Left cardiac atrium (tissue), 4 donors: Measurements from ENCODE around the gene GIPC3. TPM values are rescaled to one million over a fixed set of nuclear protein-coding genes. Genes with fewer than 3 reads are reported as not detected.
"Not testable (repeated sequence)": the region's sequence is repeated elsewhere in the genome, so short reads cannot be mapped to it uniquely, and the experiment has no call there.

Source experiments
- ATAC-seq, 2 donors: fragments of 200-7000 bp; cut with Tn5 transposase; one replicate each; pipeline ENCODE4 v1.9.1; 2020; ENCODE audit warnings: mild to moderate bottlenecking in 2 of 2, moderate library complexity in 2 of 2
- DNase-seq: peaks from one replicate; pipeline ENCODE4 v3.0.0-alpha.2; 2020
- intact Hi-C, 2 donors: fragments of 100-400 bp; cut with DNase I; formaldehyde crosslinking; loops; one replicate each; pipeline versions ENCODE4 v1.14.1 to v1.15.1; 2022 to 2023
- total RNA-seq, 2 donors: library from RNA; stranded (reverse); fragmentation: NEBNext Ultra II Directional; extraction: Animal tissue kit (Norgen Biotek cat#: 25700); gene quantifications; one replicate each; pipeline ENCODE4 v1.2.1, GENCODE V29; 2021
- donor health status: DM: no; HTN: yes; CAD: no.
- donor health status: DM: no; HTN: yes; CAD: no; lungs with severe emphysema.
- donor health status: DM: yes; HTN: yes; CAD: no.
- donor health status: Dilated cardiomyopathy.

GIPC3 gene
- total RNA-seq, 2 donors from 2014 or later: 1.5 to 1.6 TPM

- DNase-seq (no peak), ATAC-seq (no peak)
- intact Hi-C loops: no loop called here
Measured at GRCh38 chr19:3623716-3624115, 38.4 kb downstream of the GIPC3 start.

- peak; percentile 0 to 5 for ATAC-seq
- intact Hi-C loops: no loop called here
- DNase-seq: no peak
Measured at GRCh38 chr19:3625996-3626472, 40.8 kb downstream of the GIPC3 start.

GRCh38 chr19:3626473-3627350 is 41.4 kb downstream of the GIPC3 start, which contains the start of gene CACTIN:
CACTIN (minus strand) TSS chr19:3626790; CDS start chr19:3626762, 28 bp downstream.
- DNase-seq (peak; percentile 99), ATAC-seq (peak; percentile 98 to 99)
- intact Hi-C loops: no loop called here

GRCh38 chr19:3627351-3627723 is 42.1 kb downstream of the GIPC3 start:
- DNase-seq: no peak
- intact Hi-C loops: no loop called here
- ATAC-seq: no peak

GRCh38 chr19:3628766-3629165 is 43.5 kb downstream of the GIPC3 start:
- DNase-seq, ATAC-seq, intact Hi-C loops: not testable (repeated sequence)

- intact Hi-C loops: no loop called here
- ATAC-seq: no peak
- no peak for DNase-seq
Measured at GRCh38 chr19:3631053-3631861, 46.0 kb downstream of the GIPC3 start.

GRCh38 chr19:3632098-3632497 is 46.8 kb downstream of the GIPC3 start:
- DNase-seq (no peak), ATAC-seq (peak in 1 of 2 donors; percentile 4)
- intact Hi-C loops: no loop called here

- no peak for ATAC-seq
- no peak for DNase-seq
- intact Hi-C loops: no loop called here
Measured at GRCh38 chr19:3632739-3633558, 47.7 kb downstream of the GIPC3 start.

- intact Hi-C loops: no loop called here
- DNase-seq: no peak
- ATAC-seq: no peak
Measured at GRCh38 chr19:3633559-3633988, 48.3 kb downstream of the GIPC3 start.

- no peak for ATAC-seq
- intact Hi-C loops: no loop called here
Measured at GRCh38 chr19:3634496-3635045, 49.3 kb downstream of the GIPC3 start.

GRCh38 chr19:3636506-3636905 is 51.2 kb downstream of the GIPC3 start:
- intact Hi-C loops: no loop called here
- DNase-seq (no peak), ATAC-seq (no peak)

More at GRCh38 chr19:3634496-3635045, 49.3 kb downstream of the GIPC3 start:
- DNase-seq: no peak

GRCh38 chr19:3636962-3637361 is 51.7 kb downstream of the GIPC3 start:
- ATAC-seq: no peak
- intact Hi-C loops: no loop called here
- no peak for DNase-seq

GRCh38 chr19:3637621-3638020 is 52.3 kb downstream of the GIPC3 start:
- intact Hi-C loops: no loop called here
- ATAC-seq: no peak
- DNase-seq: no peak

GRCh38 chr19:3638208-3639193 is 53.2 kb downstream of the GIPC3 start:
- no peak for DNase-seq
- peak in 1 of 2 donors; percentile 8 for ATAC-seq
- intact Hi-C loops: no loop called here

GRCh38 chr19:3639479-3639878 is 54.2 kb downstream of the GIPC3 start:
- intact Hi-C loops: no loop called here
- ATAC-seq (no peak), DNase-seq (no peak)

- DNase-seq (no peak), ATAC-seq (no peak)
- intact Hi-C loops: no loop called here
Measured at GRCh38 chr19:3641515-3642269, 56.4 kb downstream of the GIPC3 start.

GRCh38 chr19:3642296-3642695 is 57.0 kb downstream of the GIPC3 start:
- ATAC-seq (no peak), DNase-seq (no peak)
- intact Hi-C loops: no loop called here
